Neural progenitor cell (in vitro differentiated cells): ENCODE results near the gene TDRKH. TPM values are rescaled to one million over a fixed set of nuclear protein-coding genes. Genes with fewer than 3 reads are reported as not detected.
"Not testable (repeated sequence)": the region's sequence is repeated elsewhere in the genome, so short reads cannot be mapped to it uniquely, and the experiment has no call there.

Experiments
- DNase-seq: peaks from one replicate; pipeline ENCODE4 v3.0.0-alpha.2; 2016; ENCODE audit warnings: low spot score
- H2AFZ ChIP-seq: fragments of 200-600 bp; sonication (generic); replicated peaks from 2 replicates; pipeline ENCODE4 v1.6.1; 2016; ENCODE audit warnings: antibody characterized with exemption
- H3F3A ChIP-seq: fragments of 200-600 bp; sonication (generic); 2 replicates; pipeline ENCODE4 v1.6.1; 2016; ENCODE audit warnings: antibody characterized with exemption, low read depth
- H3K27ac ChIP-seq: fragments of 200-600 bp; sonication (generic); 2 replicates; pipeline ENCODE4 v1.5.1; 2016; ENCODE audit warnings: mild to moderate bottlenecking
- H3K27me3 ChIP-seq: fragments of 200-600 bp; sonication (generic); 2 replicates; pipeline ENCODE4 v1.6.1; 2016; ENCODE audit warnings: mild to moderate bottlenecking, moderate library complexity
- H3K36me3 ChIP-seq: fragments of 200-600 bp; sonication (generic); 2 replicates; pipeline ENCODE4 v1.5.1; 2016
- H3K4me1 ChIP-seq: fragments of 200-600 bp; sonication (generic); 2 replicates; pipeline ENCODE4 v1.6.1; 2016; ENCODE audit warnings: mixed run types
- H3K4me2 ChIP-seq: fragments of 200-600 bp; sonication (generic); 2 replicates; pipeline ENCODE4 v1.6.1; 2016
- H3K4me3 ChIP-seq: fragments of 200-600 bp; sonication (generic); 2 replicates; pipeline ENCODE4 v1.5.1; 2016
- H3K79me2 ChIP-seq: fragments of 200-600 bp; sonication (generic); 2 replicates; pipeline ENCODE4 v1.6.1; 2016; ENCODE audit warnings: low read depth
- H3K9ac ChIP-seq: fragments of 200-600 bp; sonication (generic); 2 replicates; pipeline ENCODE4 v1.6.1; 2016
- H3K9me3 ChIP-seq: fragments of 200-600 bp; sonication (generic); 2 replicates; pipeline ENCODE4 v1.5.1; 2016; ENCODE audit warnings: low read depth
- H4K20me1 ChIP-seq: fragments of 200-600 bp; sonication (generic); 2 replicates; pipeline ENCODE4 v1.6.1; 2016; ENCODE audit warnings: low read depth
- H3K27ac Mint-ChIP-seq: 3 replicates; pipeline ENCODE4 v1.8.0; 2021; ENCODE audit warnings: mixed read lengths
- H3K27me3 Mint-ChIP-seq: 2 replicates; pipeline ENCODE4 v1.8.0; 2022; ENCODE audit warnings: low read depth, mild to moderate bottlenecking, inconsistent platforms, moderate library complexity, mixed read lengths; ENCODE audit not compliant: insufficient read depth
- H3K36me3 Mint-ChIP-seq: 3 replicates; pipeline ENCODE4 v1.8.0; 2021; ENCODE audit warnings: mixed read lengths
- H3K4me1 Mint-ChIP-seq: 3 replicates; pipeline ENCODE4 v1.8.0; 2021; ENCODE audit warnings: mixed read lengths
- H3K4me3 Mint-ChIP-seq: 3 replicates; pipeline ENCODE4 v1.8.0; 2021; ENCODE audit warnings: mild to moderate bottlenecking, moderate library complexity, mixed read lengths
- H3K9me3 Mint-ChIP-seq: 3 replicates; pipeline ENCODE4 v1.8.0; 2020; ENCODE audit warnings: mixed read lengths
- CTCF ChIP-seq: fragments of 200-600 bp; sonication (generic); IDR thresholded peaks from 2 replicates; pipeline ENCODE4 v1.5.1; 2017; ENCODE audit warnings: antibody characterized with exemption, mild to moderate bottlenecking
- EZH2 ChIP-seq: fragments of 200-600 bp; sonication (generic); IDR thresholded peaks from 2 replicates; pipeline ENCODE4 v1.6.1; 2017; ENCODE audit warnings: antibody characterized with exemption, mild to moderate bottlenecking, moderate library complexity
- EZH2phosphoT487 ChIP-seq: fragments of 200-600 bp; sonication (generic); IDR thresholded peaks from 2 replicates; pipeline ENCODE4 v1.6.1; 2017; ENCODE audit warnings: antibody characterized with exemption
- total RNA-seq: library from RNA; depleted of rRNA; stranded (reverse); fragments of >200 nt; gene quantifications from 2 replicates; pipeline ENCODE4 v1.2.3, GENCODE V29; 2015; ENCODE audit warnings: low replicate concordance

The TDRKH gene
- total RNA-seq, 1 donor from 2014 or later = 26.3 TPM

GRCh38 chr1:151783796-151784195 lies 6.5 kb downstream of the TDRKH start:
- H3K4me3 Mint-ChIP-seq = no peak overlapping the region
- Histone ChIP-seq H3K9ac (no peak overlapping the region), H3K27me3 (no peaks in the 10 kb centered on the region), H2AFZ (no peak overlapping the region), H3K27ac (no peak overlapping the region), H3K4me1 (no peaks in the 10 kb centered on the region), H3K9me3 (no peaks in the 10 kb centered on the region), H4K20me1 (no peaks in the 10 kb centered on the region), H3K36me3 (no peaks in the 10 kb centered on the region), H3K79me2 (no peaks in the 10 kb centered on the region), H3K4me3 (no peak overlapping the region), H3K4me2 (no peak overlapping the region), H3F3A (no peaks in the 10 kb centered on the region)
- H3K27ac Mint-ChIP-seq = no peak overlapping the region
- no peak for DNase-seq
- H3K9me3 Mint-ChIP-seq = no peaks in the 10 kb centered on the region
- H3K36me3 Mint-ChIP-seq = peaks cover 14% of the 10 kb centered on the region
- TF ChIP-seq CTCF (no peak), EZH2phosphoT487 (no peak), EZH2 (no peak)
- H3K4me1 Mint-ChIP-seq = peaks cover 1% of the 10 kb centered on the region
- H3K27me3 Mint-ChIP-seq = no peaks in the 10 kb centered on the region

GRCh38 chr1:151782741-151783140 lies 7.6 kb downstream of the TDRKH start:
- DNase-seq = no peak
- Mint-ChIP-seq H3K27me3 (no peaks in the 10 kb centered on the region), H3K36me3 (peaks cover 20% of the 10 kb centered on the region), H3K4me3 (no peak overlapping the region), H3K4me1 (no peaks in the 10 kb centered on the region), H3K9me3 (no peaks in the 10 kb centered on the region), H3K27ac (no peak overlapping the region)
- TF ChIP-seq EZH2phosphoT487 (no peak), CTCF (no peak), EZH2 (no peak)
- Histone ChIP-seq H3F3A (no peaks in the 10 kb centered on the region), H3K79me2 (no peaks in the 10 kb centered on the region), H3K9ac (no peak overlapping the region), H3K4me3 (no peak overlapping the region), H3K4me1 (no peaks in the 10 kb centered on the region), H3K27me3 (no peaks in the 10 kb centered on the region), H3K4me2 (no peak overlapping the region), H2AFZ (no peak overlapping the region), H3K9me3 (no peaks in the 10 kb centered on the region), H3K27ac (no peak overlapping the region), H4K20me1 (no peaks in the 10 kb centered on the region), H3K36me3 (no peaks in the 10 kb centered on the region)

- H3K9me3 Mint-ChIP-seq, H3K27me3 ChIP-seq, H3K79me2 ChIP-seq, H3K27ac ChIP-seq, H3K9me3 ChIP-seq, H3K36me3 ChIP-seq, H3F3A ChIP-seq, H3K4me3 Mint-ChIP-seq, DNase-seq, H4K20me1 ChIP-seq, H2AFZ ChIP-seq, H3K4me1 Mint-ChIP-seq, H3K27me3 Mint-ChIP-seq, H3K27ac Mint-ChIP-seq, H3K9ac ChIP-seq, H3K4me1 ChIP-seq, H3K4me3 ChIP-seq, H3K4me2 ChIP-seq: not testable (repeated sequence)
- peaks cover 20% of the 10 kb centered on the region for H3K36me3 Mint-ChIP-seq
Measured at GRCh38 chr1:151782026-151782425, 8.3 kb downstream of the TDRKH start.

GRCh38 chr1:151780736-151781135 lies 9.6 kb downstream of the TDRKH start:
- not testable (repeated sequence) for H3K4me1 ChIP-seq, H3K4me1 Mint-ChIP-seq, H3F3A ChIP-seq, H3K79me2 ChIP-seq, H3K9ac ChIP-seq, H3K4me2 ChIP-seq, H3K27ac Mint-ChIP-seq, H3K27me3 ChIP-seq, H3K4me3 ChIP-seq, H4K20me1 ChIP-seq, H3K9me3 ChIP-seq, H3K9me3 Mint-ChIP-seq, H3K36me3 ChIP-seq, H3K27ac ChIP-seq, DNase-seq, H3K27me3 Mint-ChIP-seq, H3K4me3 Mint-ChIP-seq, H2AFZ ChIP-seq
- peaks cover 30% of the 10 kb centered on the region for H3K36me3 Mint-ChIP-seq
